ENCODE data around the gene WDFY3.

WDFY3 gene

DNA sequence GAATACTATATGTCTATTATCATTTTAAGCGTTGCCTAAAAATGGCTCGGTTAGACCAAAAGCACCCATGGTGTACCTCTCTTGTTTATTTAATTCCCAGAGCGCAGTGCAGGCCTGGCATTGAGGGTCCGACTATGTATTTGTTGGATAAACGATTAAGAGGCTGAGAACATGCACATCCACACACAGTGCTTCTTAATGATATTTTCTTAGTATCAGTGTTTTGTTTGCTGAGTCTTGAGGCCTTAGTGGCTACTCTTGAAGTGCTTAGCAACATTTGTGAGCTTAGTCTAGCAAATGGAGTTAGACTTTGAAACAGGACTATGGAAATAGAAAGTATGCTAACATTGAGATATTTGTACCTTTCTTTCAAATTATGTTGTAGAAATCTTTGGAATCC lies 339.8 kb downstream of the WDFY3 start:
- no peak for DNase-seq (ENCODE audit: low read depth in 2 of 2, low spot score in 1 of 2)

DNA sequence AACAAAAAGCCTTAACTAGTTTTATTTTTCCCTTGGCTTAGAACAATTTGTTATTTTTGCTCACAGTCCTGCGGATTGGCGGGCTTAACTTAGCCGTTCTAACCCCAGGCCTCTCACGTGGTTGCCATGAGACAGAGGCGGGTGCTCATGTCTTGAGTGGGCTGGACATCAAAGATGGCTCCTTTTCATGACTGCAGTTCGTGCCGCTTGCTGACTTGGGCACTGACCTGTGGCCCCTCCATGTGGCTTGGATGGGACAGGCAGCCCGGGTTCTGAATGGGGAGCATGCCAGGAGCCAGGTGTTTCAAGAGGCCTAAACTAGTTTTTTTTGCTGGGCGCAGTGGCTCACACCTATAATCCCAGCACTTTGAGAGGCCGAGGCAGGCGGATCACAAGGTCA lies 342.8 kb downstream of the WDFY3 start:
- no peak for DNase-seq (ENCODE audit: low read depth in 2 of 2, low spot score in 1 of 2)

DNA sequence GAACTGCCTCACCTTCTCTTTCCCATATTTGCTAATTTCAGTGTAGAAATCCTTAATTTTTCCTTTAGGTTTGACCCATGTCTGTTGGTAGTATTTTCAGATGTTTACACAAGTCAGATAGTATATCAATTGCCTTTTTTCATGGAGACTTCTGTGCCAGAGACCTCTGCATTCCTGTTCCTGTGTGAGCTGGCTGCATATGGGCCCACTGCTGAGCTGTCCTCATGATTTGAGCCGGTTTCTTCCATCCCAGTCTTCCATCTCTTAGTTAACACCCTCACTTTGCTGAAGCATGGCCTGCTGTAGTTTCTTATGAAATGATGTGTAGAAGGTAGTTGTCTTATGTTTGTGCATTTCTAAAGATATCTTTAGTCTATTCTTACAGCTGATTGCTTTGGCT lies 343.5 kb downstream of the WDFY3 start:
- DNase-seq (ENCODE audit: low read depth in 2 of 2, low spot score in 1 of 2), result no peak

Data from stimulated activated CD8-positive, alpha-beta memory T cell treated with anti-CD3 and anti-CD28 coated beads, Interleukin-4, amount 100 ng/mL, for 1 hour (primary cell).